ENCODE data around the gene CDK4.

GRCh38 chr12:57735198-57735855, 16.8 kb downstream of the CDK4 start:
- TF ChIP-seq POLR2A (IDR thresholded peaks at IDR 0.05; ENCODE audit: low read depth, low read length) (no peak), POLR2AphosphoS5 (IDR thresholded peaks at IDR 0.05; ENCODE audit: low read depth, low read length) (no peak)
